Neural crest cell (in vitro differentiated cells): Measurements from ENCODE around the gene MRPS25. TPM values are rescaled to one million over a fixed set of nuclear protein-coding genes. Genes with fewer than 3 reads are reported as not detected.

Experiments
- DNase-seq: peaks from one replicate; pipeline ENCODE4 v3.0.0; 2021; ENCODE audit warnings: low read depth, mixed read lengths, low spot score
- H3K27ac Mint-ChIP-seq: one replicate; pipeline ENCODE4 v1.8.0; 2021; ENCODE audit warnings: mild to moderate bottlenecking, mixed read lengths; ENCODE audit not compliant: unreplicated experiment
- H3K27me3 Mint-ChIP-seq: 2 replicates; pipeline ENCODE4 v1.8.0; 2021; ENCODE audit warnings: low read depth, mild to moderate bottlenecking, mixed read lengths
- H3K36me3 Mint-ChIP-seq: 2 replicates; pipeline ENCODE4 v1.8.0; 2021; ENCODE audit warnings: low read depth, mild to moderate bottlenecking, mixed read lengths
- H3K4me1 Mint-ChIP-seq: 2 replicates; pipeline ENCODE4 v1.8.0; 2021; ENCODE audit warnings: mixed read lengths
- H3K4me3 Mint-ChIP-seq: one replicate; pipeline ENCODE4 v1.8.0; 2021; ENCODE audit warnings: mild to moderate bottlenecking, mixed read lengths
- H3K9me3 Mint-ChIP-seq: 2 replicates; pipeline ENCODE4 v1.8.0; 2021; ENCODE audit warnings: mixed read lengths
- CTCF ChIP-seq: fragments of 200-600 bp; sonication (generic); conservative IDR thresholded peaks from 2 replicates; pipeline ENCODE4 v1.5.0; 2021; ENCODE audit warnings: antibody characterized with exemption, mild to moderate bottlenecking
- total RNA-seq: library from RNA; stranded (reverse); gene quantifications from 2 replicates; pipeline ENCODE4 v1.2.1, GENCODE V29; 2021

The MRPS25 gene
- total RNA-seq, 1 donor from 2014 or later = 60.9 TPM

GRCh38 chr3:15108869-15109268 lies 43.8 kb upstream of the MRPS25 start:
- no peak for DNase-seq
- peaks cover 9% of the 10 kb centered on the region for H3K4me1 Mint-ChIP-seq
- peak overlapping the region; percentile 27 for H3K27ac Mint-ChIP-seq
- no peaks in the 10 kb centered on the region for H3K9me3 Mint-ChIP-seq
- no peaks in the 10 kb centered on the region for H3K36me3 Mint-ChIP-seq
- no peak for TF ChIP-seq CTCF
- H3K27me3 Mint-ChIP-seq = peaks cover 18% of the 10 kb centered on the region
- no peak overlapping the region for H3K4me3 Mint-ChIP-seq

GRCh38 chr3:15108082-15108545 lies 43.0 kb upstream of the MRPS25 start:
- Mint-ChIP-seq H3K27me3 (peaks cover 15% of the 10 kb centered on the region), H3K27ac (no peak overlapping the region), H3K36me3 (no peaks in the 10 kb centered on the region), H3K9me3 (no peaks in the 10 kb centered on the region), H3K4me3 (no peak overlapping the region), H3K4me1 (peaks cover 9% of the 10 kb centered on the region)
- peak; percentile 93 for TF ChIP-seq CTCF
- DNase-seq = peak; percentile 69

- no peak for DNase-seq
- Mint-ChIP-seq H3K9me3 (no peaks in the 10 kb centered on the region), H3K36me3 (no peaks in the 10 kb centered on the region), H3K4me1 (peaks cover 9% of the 10 kb centered on the region), H3K4me3 (no peak overlapping the region), H3K27me3 (peaks cover 13% of the 10 kb centered on the region), H3K27ac (no peak overlapping the region)
- no peak for TF ChIP-seq CTCF
Measured at GRCh38 chr3:15107075-15107947, 42.2 kb upstream of the MRPS25 start.

- DNase-seq = no peak
Measured at GRCh38 chr3:15102836-15103235, 37.7 kb upstream of the MRPS25 start.

GRCh38 chr3:15102256-15102655 lies 37.1 kb upstream of the MRPS25 start:
- no peak overlapping the region for H3K27ac Mint-ChIP-seq
- peak overlapping the region; percentile 86 for H3K4me3 Mint-ChIP-seq
- H3K4me1 Mint-ChIP-seq = peaks cover 24% of the 10 kb centered on the region
- peaks cover under 1% of the 10 kb centered on the region for H3K27me3 Mint-ChIP-seq
- no peaks in the 10 kb centered on the region for H3K9me3 Mint-ChIP-seq
- no peaks in the 10 kb centered on the region for H3K36me3 Mint-ChIP-seq
- no peak for DNase-seq
- TF ChIP-seq CTCF = no peak

More at GRCh38 chr3:15102836-15103235, 37.7 kb upstream of the MRPS25 start:
- H3K27ac Mint-ChIP-seq = no peak overlapping the region
- TF ChIP-seq CTCF = no peak
- H3K36me3 Mint-ChIP-seq = no peaks in the 10 kb centered on the region
- H3K4me1 Mint-ChIP-seq = peaks cover 24% of the 10 kb centered on the region
- peaks cover 3% of the 10 kb centered on the region for H3K27me3 Mint-ChIP-seq
- no peaks in the 10 kb centered on the region for H3K9me3 Mint-ChIP-seq
- H3K4me3 Mint-ChIP-seq = no peak overlapping the region
